ENCODE results near the gene HTR4. TPM values are rescaled to one million over a fixed set of nuclear protein-coding genes. Genes with fewer than 3 reads are reported as not detected.

Gene HTR4
- total RNA-seq, 1 experiment from 2014 or later = not detected

DNA sequence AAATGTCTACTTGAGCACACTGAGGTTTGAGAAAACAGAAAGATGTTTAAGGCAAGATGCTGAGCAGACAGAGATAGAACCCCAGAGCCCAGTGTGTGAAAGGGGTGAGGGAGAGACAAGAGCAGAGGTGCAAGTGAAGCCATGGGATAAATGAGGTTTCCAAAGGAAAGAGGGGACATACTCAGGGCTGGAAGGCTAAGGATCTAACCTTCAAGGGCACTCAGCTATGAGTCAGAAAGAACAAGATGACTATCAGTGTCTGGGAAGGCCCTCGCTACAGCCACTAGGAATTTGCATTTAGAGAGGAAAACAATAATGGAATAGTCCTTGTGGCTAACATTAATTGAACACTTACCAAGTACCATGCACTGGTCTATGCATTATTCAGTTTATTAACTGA is 113.7 kb downstream of the HTR4 start:
- Mint-ChIP-seq H3K9me3 (peaks cover 2 to 3% of the 10 kb centered on the region in 2 experiments; a peak in 3 of 5 replicates), H3K27ac (no peak overlapping the region; a peak in 2 of 7 replicates), H3K4me1 (no peaks in the 10 kb centered on the region), H3K4me3 (no peak overlapping the region), H3K27me3 (ENCODE audit: low read depth) (peaks cover 16% of the 10 kb centered on the region), H3K36me3 (ENCODE audit: insufficient read depth in 1 of 3, low read depth in 3 of 3) (peaks cover 0 to 2% (median 0%) of the 10 kb centered on the region in 3 experiments; a peak in 1 of 7 replicates)
- Histone ChIP-seq H3K23ac (ENCODE audit: insufficient read length, low read depth, low read length) (no peak overlapping the region), H3K79me1 (ENCODE audit: insufficient read depth, low read depth, low read length, poor library complexity, severe bottlenecking) (no peaks in the 10 kb centered on the region), H3K9me3 (ENCODE audit: control insufficient read depth, low read depth, low read length) (no peaks in the 10 kb centered on the region), H3T11ph (ENCODE audit: low read length) (no peak overlapping the region), H3K4me1 (ENCODE audit: insufficient read depth, low read length) (no peaks in the 10 kb centered on the region), H2BK12ac (ENCODE audit: insufficient read length, low read depth, low read length) (no peak overlapping the region), H2BK20ac (ENCODE audit: low read depth, low read length, poor library complexity, severe bottlenecking) (no peak overlapping the region), H2AFZ (ENCODE audit: low read length) (no peak overlapping the region), H3K56ac (ENCODE audit: insufficient read length, low read depth, low read length) (no peak overlapping the region), H2BK120ac (ENCODE audit: low read depth, low read length, poor library complexity, severe bottlenecking) (no peak overlapping the region), H4K20me1 (ENCODE audit: control insufficient read depth, insufficient read depth, insufficient read length) (no peaks in the 10 kb centered on the region), H4K5ac (ENCODE audit: insufficient read length, low read depth, low read length) (no peak overlapping the region), H2AK5ac (ENCODE audit: insufficient read length, low read length) (no peak overlapping the region), H3K4me2 (ENCODE audit: insufficient read depth, insufficient read length, low read length) (no peak overlapping the region), H3K79me2 (ENCODE audit: insufficient read depth, low read length) (no peaks in the 10 kb centered on the region), H3K23me2 (ENCODE audit: insufficient read length, low read depth, low read length, poor library complexity, severe bottlenecking) (no peaks in the 10 kb centered on the region), H2BK15ac (ENCODE audit: low read depth, low read length) (no peak overlapping the region), H3K27ac (ENCODE audit: insufficient read length, low read depth, low read length) (no peak overlapping the region), H3K27me3 (ENCODE audit: insufficient read depth, low read length) (no peaks in the 10 kb centered on the region), H4K8ac (replicated peaks; ENCODE audit: insufficient read length, low read depth, low read length) (no peak overlapping the region), H3K18ac (ENCODE audit: insufficient read length, low read depth, low read length) (no peak overlapping the region), H2BK5ac (ENCODE audit: insufficient read length, low read length) (no peak overlapping the region), H3K14ac (ENCODE audit: insufficient read depth, low read length) (no peak overlapping the region), H4K91ac (ENCODE audit: insufficient read length, low read depth, low read length) (no peak overlapping the region), H3K4ac (ENCODE audit: low read depth, low read length) (no peak overlapping the region), H3K9ac (ENCODE audit: extremely low read depth, insufficient read length, low read length) (no peak overlapping the region)
- no CpG with 5 or more reads among the region's 1 CpG for WGBS (ENCODE audit: extremely low coverage, insufficient read length, low lambda C conversion rate)
- DNase-seq = no peak
- TF ChIP-seq, protein P1, sequence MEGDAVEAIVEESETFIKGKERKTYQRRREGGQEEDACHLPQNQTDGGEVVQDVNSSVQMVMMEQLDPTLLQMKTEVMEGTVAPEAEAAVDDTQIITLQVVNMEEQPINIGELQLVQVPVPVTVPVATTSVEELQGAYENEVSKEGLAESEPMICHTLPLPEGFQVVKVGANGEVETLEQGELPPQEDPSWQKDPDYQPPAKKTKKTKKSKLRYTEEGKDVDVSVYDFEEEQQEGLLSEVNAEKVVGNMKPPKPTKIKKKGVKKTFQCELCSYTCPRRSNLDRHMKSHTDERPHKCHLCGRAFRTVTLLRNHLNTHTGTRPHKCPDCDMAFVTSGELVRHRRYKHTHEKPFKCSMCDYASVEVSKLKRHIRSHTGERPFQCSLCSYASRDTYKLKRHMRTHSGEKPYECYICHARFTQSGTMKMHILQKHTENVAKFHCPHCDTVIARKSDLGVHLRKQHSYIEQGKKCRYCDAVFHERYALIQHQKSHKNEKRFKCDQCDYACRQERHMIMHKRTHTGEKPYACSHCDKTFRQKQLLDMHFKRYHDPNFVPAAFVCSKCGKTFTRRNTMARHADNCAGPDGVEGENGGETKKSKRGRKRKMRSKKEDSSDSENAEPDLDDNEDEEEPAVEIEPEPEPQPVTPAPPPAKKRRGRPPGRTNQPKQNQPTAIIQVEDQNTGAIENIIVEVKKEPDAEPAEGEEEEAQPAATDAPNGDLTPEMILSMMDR (conservative IDR thresholded peaks at IDR 0.05) = no peak
